Stomach (tissue), 9 donors: Measurements from ENCODE around the gene EML5. TPM values are rescaled to one million over a fixed set of nuclear protein-coding genes. Genes with fewer than 3 reads are reported as not detected.

Experiments used
- DNase-seq, 2 donors: peaks; one replicate each; pipeline versions ENCODE4 v3.0.0 to v3.0.0-alpha.2; 2013 to 2019
- H3K27ac ChIP-seq, 5 donors: fragments of 200-600 bp in 4 of 5; sonication (generic) in 4 of 5; one replicate each; pipeline ENCODE4 v1.5.1; 2013 to 2019; ENCODE audit warnings: mild to moderate bottlenecking in 1 of 5, moderate library complexity in 1 of 5
- H3K27me3 ChIP-seq, 3 donors: fragments of 200-600 bp; sonication (generic); one replicate each; pipeline ENCODE4 v1.5.1; 2017 to 2019; ENCODE audit warnings: mixed run types in 1 of 3
- H3K36me3 ChIP-seq, 4 donors: fragments of 200-600 bp; sonication (generic); 1 replicate in 3 of 4; 2 replicates in 1 of 4; pipeline ENCODE4 v1.5.1; 2016 to 2019
- H3K4me1 ChIP-seq, 4 donors: fragments of 200-600 bp; sonication (generic); one replicate each; pipeline ENCODE4 v1.5.1; 2016 to 2019
- H3K4me3 ChIP-seq, 4 donors: fragments of 200-600 bp; sonication (generic) in 3 of 4; one replicate each; pipeline ENCODE4 v1.5.1; 2016 to 2019; ENCODE audit warnings: mild to moderate bottlenecking in 1 of 4
- H3K9me3 ChIP-seq, 4 donors: fragments of 200-600 bp; sonication (generic); one replicate each; pipeline ENCODE4 v1.5.1; 2016 to 2019
- CTCF ChIP-seq, 7 experiments: fragments of 450-650 bp in 4 of 7; fragments of 200-600 bp in 3 of 7; sonication (generic) in 3 of 7; IDR thresholded peaks; one replicate each; pipeline ENCODE4 v1.5.1; 2016 to 2019; ENCODE audit warnings: antibody characterized with exemption in 7 of 7, control low read depth in 2 of 7, mild to moderate bottlenecking in 1 of 7
- EP300 ChIP-seq: sonication (generic); formaldehyde crosslinking; IDR thresholded peaks from one replicate; pipeline ENCODE4 v1.6.1; 2017; ENCODE audit warnings: antibody characterized with exemption
- POLR2A ChIP-seq, 4 donors: fragments of 450-650 bp; IDR thresholded peaks; one replicate each; pipeline ENCODE4 v1.6.1; 2016; ENCODE audit warnings: antibody characterized with exemption in 4 of 4, control low read depth in 2 of 4, mild to moderate bottlenecking in 1 of 4, moderate library complexity in 1 of 4
- POLR2AphosphoS5 ChIP-seq, 3 donors: sonication (generic); formaldehyde crosslinking; IDR thresholded peaks; one replicate each; pipeline ENCODE4 v1.6.1; 2016; ENCODE audit warnings: antibody characterized with exemption in 3 of 3
- WGBS, 5 donors: extraction: QIAGEN DNeasy Blood & Tissue Kit in 3 of 5; methylation state at CpG; one replicate each; pipeline versions ENCODE4 v1.1.5 to v1.1.7; 2013 to 2018; 5-methylcytosine and 5-hydroxymethylcytosine counted together
- intact Hi-C: fragments of 100-400 bp; cut with DNase I; formaldehyde crosslinking; loops from one replicate; pipeline ENCODE4 v1.15.1; 2023; ENCODE audit warnings: low total_unique reads
- polyA plus RNA-seq, 3 donors: library from polyadenylated mRNA; stranded (reverse); fragments of 200-250 nt; gene quantifications; one replicate each; pipeline ENCODE4 v1.2.3, GENCODE V29; 2013
- total RNA-seq, 5 donors: library from RNA; depleted of rRNA; stranded (reverse); fragments of >200 nt; gene quantifications; one replicate each; pipeline versions ENCODE4 v1.1.0 to v1.2.3, GENCODE V29; 2014 to 2016
- donor health status: healthy with polysubstance abuse.
- donor health status: Bipolar disorder and iron deficiency.
- donor health status: healthy.

Gene EML5
- total and polyA plus RNA-seq, 8 donors: 0.19 to 10.3 (median 0.92) TPM; not detected in 1

DNA sequence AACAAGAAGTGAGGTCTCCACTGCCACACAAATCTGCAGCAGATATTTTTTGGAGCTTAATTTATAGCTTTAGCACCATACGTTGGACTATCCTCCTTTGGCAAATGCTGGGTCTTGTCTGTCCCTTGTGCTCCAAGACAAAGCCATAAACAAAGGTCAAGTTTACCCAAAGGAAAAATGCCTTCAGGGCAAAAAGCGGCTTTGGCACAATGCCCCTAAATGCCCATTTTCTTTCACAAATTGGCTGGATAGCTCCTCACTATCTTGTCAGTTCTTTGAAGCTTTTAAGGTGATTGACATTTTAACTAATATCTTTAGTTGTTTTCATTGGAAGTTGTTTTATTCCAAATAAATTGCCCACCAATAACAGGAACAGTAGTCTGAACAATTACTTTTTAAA, 59.6 kb downstream of the EML5 start:
- no peak overlapping the region for H3K4me3 ChIP-seq
- no peak for TF ChIP-seq CTCF (IDR thresholded peaks at IDR 0.05)
- no peak for TF ChIP-seq POLR2AphosphoS5 (IDR thresholded peaks at IDR 0.05)
- TF ChIP-seq EP300: no peak
- TF ChIP-seq POLR2A (IDR thresholded peaks at IDR 0.05): no peak
- H3K9me3 ChIP-seq: no peaks in the 10 kb centered on the region
- intact Hi-C loops: no loop called here
- no peaks in the 10 kb centered on the region for H3K27me3 ChIP-seq
- no peak overlapping the region for H3K27ac ChIP-seq
- no peak for DNase-seq
- WGBS, 5 donors: 73 to 86% (median 84%) methylated on average over 2 of the region's 2 CpGs
- H3K36me3 ChIP-seq: no peaks in the 10 kb centered on the region
- no peaks in the 10 kb centered on the region for H3K4me1 ChIP-seq

DNA sequence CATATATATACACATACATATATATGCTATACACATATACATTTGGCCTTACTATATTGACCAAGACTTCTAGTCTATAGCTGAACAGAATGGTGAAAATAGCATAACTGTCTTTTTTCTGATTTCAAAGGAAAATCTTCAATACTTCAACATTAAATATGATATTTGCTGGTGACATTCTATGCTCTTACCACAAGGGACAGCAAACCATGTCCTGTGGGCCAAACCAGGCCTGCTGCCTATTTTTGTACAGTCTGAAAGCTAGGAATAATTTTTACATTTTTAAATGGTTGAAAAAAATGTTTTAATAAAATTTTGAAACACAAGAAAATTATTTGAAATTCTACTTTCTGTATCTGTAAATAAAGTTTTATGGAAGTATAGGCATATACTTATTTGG, 63.6 kb downstream of the EML5 start:
- TF ChIP-seq POLR2AphosphoS5 (IDR thresholded peaks at IDR 0.05) (no peak), POLR2A (IDR thresholded peaks at IDR 0.05) (no peak), CTCF (IDR thresholded peaks at IDR 0.05) (no peak), EP300 (no peak)
- H3K4me3 ChIP-seq: no peak overlapping the region
- DNase-seq: no peak
- H3K27me3 ChIP-seq: no peaks in the 10 kb centered on the region
- no peaks in the 10 kb centered on the region for H3K4me1 ChIP-seq
- H3K27ac ChIP-seq: no peak overlapping the region
- no peaks in the 10 kb centered on the region for H3K36me3 ChIP-seq
- no peaks in the 10 kb centered on the region for H3K9me3 ChIP-seq
- intact Hi-C loops: no loop called here

DNA sequence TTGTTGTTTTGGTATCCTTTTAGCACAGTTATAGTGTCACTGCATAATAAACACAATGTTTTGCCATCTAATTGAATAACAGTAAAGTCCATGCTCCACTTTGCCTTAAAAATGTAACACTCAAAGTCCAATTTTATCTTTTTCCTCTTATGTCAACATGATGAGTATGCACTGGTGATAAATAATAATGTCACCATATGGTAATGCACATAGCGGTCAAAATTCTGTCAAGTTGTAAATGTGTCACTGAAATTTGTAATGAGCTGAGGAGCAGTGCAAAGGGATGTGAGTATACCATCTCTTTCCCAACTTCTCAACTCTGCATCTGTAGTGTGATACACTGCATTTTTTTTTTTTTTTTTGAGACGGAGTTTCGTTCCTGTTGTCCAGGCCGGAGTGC, 65.7 kb downstream of the EML5 start:
- intact Hi-C loops: no loop called here
- Histone ChIP-seq H3K4me3 (no peak overlapping the region), H3K9me3 (no peaks in the 10 kb centered on the region), H3K36me3 (no peaks in the 10 kb centered on the region), H3K4me1 (no peaks in the 10 kb centered on the region), H3K27ac (no peak overlapping the region), H3K27me3 (no peaks in the 10 kb centered on the region)
- no peak for TF ChIP-seq POLR2AphosphoS5 (IDR thresholded peaks at IDR 0.05)
- no peak for TF ChIP-seq EP300
- TF ChIP-seq POLR2A (IDR thresholded peaks at IDR 0.05): no peak
- TF ChIP-seq CTCF (IDR thresholded peaks at IDR 0.05): no peak
- DNase-seq: no peak
- WGBS, 5 donors: 91 to 97% (median 95%) methylated on average over 4 of the region's 4 CpGs

DNA sequence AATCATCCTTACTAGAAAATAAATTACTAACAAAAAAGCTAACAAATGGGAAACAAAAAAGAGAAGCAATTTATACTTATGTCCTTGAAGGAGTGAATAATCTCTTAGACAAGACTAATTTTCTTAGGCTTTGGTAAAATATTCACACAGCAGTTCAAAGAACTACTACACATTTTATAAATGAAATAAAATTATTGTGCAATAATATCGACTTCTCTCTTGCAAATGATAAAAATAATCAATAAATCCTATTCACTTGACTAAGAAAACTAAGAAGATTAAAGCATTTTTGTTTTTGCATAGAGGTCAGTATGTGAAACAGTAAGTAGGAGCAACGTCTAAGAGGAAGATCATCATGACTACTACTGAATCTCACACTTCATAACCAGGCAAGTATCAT, 82.0 kb downstream of the EML5 start:
- no peak for DNase-seq
- Histone ChIP-seq H3K4me1 (no peaks in the 10 kb centered on the region), H3K27me3 (no peaks in the 10 kb centered on the region), H3K4me3 (no peak overlapping the region), H3K36me3 (no peaks in the 10 kb centered on the region), H3K9me3 (no peaks in the 10 kb centered on the region), H3K27ac (no peak overlapping the region)
- TF ChIP-seq POLR2AphosphoS5 (IDR thresholded peaks at IDR 0.05): no peak
- no peak for TF ChIP-seq EP300
- TF ChIP-seq CTCF (IDR thresholded peaks at IDR 0.05): no peak
- no peak for TF ChIP-seq POLR2A (IDR thresholded peaks at IDR 0.05)
- intact Hi-C loops: no loop called here
- 71 to 82% (median 79%) methylated on average over 2 of the region's 2 CpGs for WGBS, 5 donors
